ENCODE data around the gene DHRS1. TPM values are rescaled to one million over a fixed set of nuclear protein-coding genes. Genes with fewer than 3 reads are reported as not detected.

The DHRS1 gene
- polyA plus RNA-seq, 2 of the 4 experiments (the other 2 are of a cell fraction), result 15.1 to 17.4 TPM

GRCh38 chr14:24334431-24335291, 35.1 kb upstream of the DHRS1 start, which contains the start of gene ADCY4:
Gene ADCY4 (minus strand): TSS chr14:24335071. CDS start chr14:24334652, 419 bp downstream.
- Histone ChIP-seq H3K4me2 (peak within 1 kb of the TSS; percentile 62), H3K27ac (peak within 1 kb of the TSS in 1 of 2 experiments; percentile 71; a peak in 2 of 6 replicates), H3K9me3 (no peaks in the 10 kb centered on the region), H3K4me3 (no peak within 1 kb of the TSS), H3K4me1 (peaks cover 3% of the 10 kb centered on the region; the same call in 1 of the 3 replicates)
- ChIA-PET POLR2A (interaction anchor here (2.0 kb wide), 1 partner anchor 107 kb away, joined by 8 read pairs; the partner anchor contains the start of gene SDR39U1), CTCF (interaction anchor here (0.6 to 46.6 kb wide), 20 partner anchors 11 to 106 kb away, joined by 3 to 1142 read pairs (median 24); partner anchors contain the start of genes CBLN3, CIDEB, KHNYN and LTB4R)
- ATAC-seq, result no peak
- TF ChIP-seq ZNF302 (CRISPR knock-in tag; IDR thresholded peaks at IDR 0.05) (no peak), HOXB5 (CRISPR knock-in tag; IDR thresholded peaks at IDR 0.05) (no peak), MAFK (IDR thresholded peaks at IDR 0.05; ENCODE audit: partially characterized antibody) (no peak), MAX (IDR thresholded peaks at IDR 0.05) (no peak), MAZ (IDR thresholded peaks at IDR 0.05; ENCODE audit: borderline replicate concordance, low read depth, low read length) (no peak), HES2 (IDR thresholded peaks at IDR 0.05) (no peak), RFX5 (IDR thresholded peaks at IDR 0.05) (no peak), GATA3 (IDR thresholded peaks at IDR 0.05; ENCODE audit: borderline replicate concordance) (no peak)
- TF ChIP-seq, protein P1, sequence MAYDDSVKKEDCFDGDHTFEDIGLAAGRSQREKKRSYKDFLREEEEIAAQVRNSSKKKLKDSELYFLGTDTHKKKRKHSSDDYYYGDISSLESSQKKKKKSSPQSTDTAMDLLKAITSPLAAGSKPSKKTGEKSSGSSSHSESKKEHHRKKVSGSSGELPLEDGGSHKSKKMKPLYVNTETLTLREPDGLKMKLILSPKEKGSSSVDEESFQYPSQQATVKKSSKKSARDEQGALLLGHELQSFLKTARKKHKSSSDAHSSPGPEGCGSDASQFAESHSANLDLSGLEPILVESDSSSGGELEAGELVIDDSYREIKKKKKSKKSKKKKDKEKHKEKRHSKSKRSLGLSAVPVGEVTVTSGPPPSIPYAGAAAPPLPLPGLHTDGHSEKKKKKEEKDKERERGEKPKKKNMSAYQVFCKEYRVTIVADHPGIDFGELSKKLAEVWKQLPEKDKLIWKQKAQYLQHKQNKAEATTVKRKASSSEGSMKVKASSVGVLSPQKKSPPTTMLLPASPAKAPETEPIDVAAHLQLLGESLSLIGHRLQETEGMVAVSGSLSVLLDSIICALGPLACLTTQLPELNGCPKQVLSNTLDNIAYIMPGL (CRISPR knock-in tag; IDR thresholded peaks at IDR 0.05; ENCODE audit: borderline replicate concordance), result no peak
- TF ChIP-seq, protein P2, sequence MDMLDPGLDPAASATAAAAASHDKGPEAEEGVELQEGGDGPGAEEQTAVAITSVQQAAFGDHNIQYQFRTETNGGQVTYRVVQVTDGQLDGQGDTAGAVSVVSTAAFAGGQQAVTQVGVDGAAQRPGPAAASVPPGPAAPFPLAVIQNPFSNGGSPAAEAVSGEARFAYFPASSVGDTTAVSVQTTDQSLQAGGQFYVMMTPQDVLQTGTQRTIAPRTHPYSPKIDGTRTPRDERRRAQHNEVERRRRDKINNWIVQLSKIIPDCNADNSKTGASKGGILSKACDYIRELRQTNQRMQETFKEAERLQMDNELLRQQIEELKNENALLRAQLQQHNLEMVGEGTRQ (IDR thresholded peaks at IDR 0.05), result no peak
- WGBS (ENCODE audit: missing lambda C conversion rate), result 88% methylated on average over 64 of the region's 65 CpGs
- DNase-seq (ENCODE audit: low read depth in 1 of 2, low spot score in 1 of 2), result no peak
- no peak for FAIRE-seq

DNA sequence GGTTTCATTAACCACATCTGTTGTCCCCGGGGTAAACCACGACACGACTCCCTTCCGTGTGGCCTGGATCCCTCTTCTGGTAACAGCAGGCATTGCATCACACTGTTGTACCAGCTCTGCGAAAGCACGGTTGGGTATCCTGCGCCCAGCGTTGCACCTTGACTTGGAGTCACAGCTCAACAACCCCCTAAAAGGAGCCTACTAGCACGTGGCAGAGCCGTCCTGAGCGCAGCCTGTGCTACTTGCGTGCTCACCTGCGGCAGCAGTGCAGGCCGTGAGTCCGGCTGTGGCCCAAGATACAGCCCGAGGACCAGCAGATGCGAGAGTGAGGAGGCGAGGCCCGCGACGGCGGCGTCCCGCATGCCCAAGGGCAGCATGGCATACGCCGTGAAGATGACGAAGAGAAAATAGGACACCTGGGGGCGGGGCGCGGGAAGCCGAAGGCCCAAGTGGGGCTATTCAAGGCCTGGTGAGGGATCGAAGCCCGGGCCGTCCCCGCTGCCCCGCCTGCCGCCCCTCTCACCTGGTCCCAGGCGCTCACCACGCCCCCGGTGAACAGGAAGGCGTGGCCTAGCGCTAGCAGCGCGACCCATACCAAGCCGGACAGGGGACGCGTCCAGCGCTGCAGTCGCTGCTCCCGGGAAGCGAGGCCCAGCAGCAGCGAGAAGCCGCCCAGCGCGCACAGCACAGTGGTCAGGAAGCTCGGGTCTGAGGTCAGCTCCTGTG, 32.9 kb upstream of the DHRS1 start:
- peak; percentile 71 to 93 for DNase-seq (ENCODE audit: low read depth in 1 of 2, low spot score in 1 of 2)
- ChIA-PET CTCF (interaction anchor here (0.7 to 46.6 kb wide), 35 partner anchors 8 to 98 kb away, joined by 3 to 1142 read pairs (median 7); partner anchors contain the start of genes CBLN3, CIDEB, KHNYN and LTB4R), POLR2A (interaction anchor here (1.0 to 3.4 kb wide), 5 partner anchors 98 to 110 kb away, joined by 3 to 66 read pairs (median 8); partner anchors contain the start of genes CBLN3, KHNYN and SDR39U1)
- peak; percentile 71 to 84 for ATAC-seq
- Histone ChIP-seq H3K4me1 (peaks cover 3% of the 10 kb centered on the region; the same call in 1 of the 3 replicates), H3K4me3 (no peak overlapping the region; the same call in 2 of the 3 replicates), H3K27ac (peak overlapping the region in 1 of 2 experiments; percentile 45; a peak in 1 of 6 replicates), H3K9me3 (no peaks in the 10 kb centered on the region), H3K4me2 (peak overlapping the region; percentile 76)
- whole genome bisulfite sequencing (ENCODE audit: missing lambda C conversion rate), result 46% methylated on average over 53 of the region's 56 CpGs
- FAIRE-seq, result no peak
- TF ChIP-seq HES2 (IDR thresholded peaks at IDR 0.05) (no peak), EHMT2 (IDR thresholded peaks at IDR 0.05; ENCODE audit: low read depth) (no peak), BCL3 (IDR thresholded peaks at IDR 0.05) (no peak), KDM5A (IDR thresholded peaks at IDR 0.05) (no peak), BHLHE40 (IDR thresholded peaks at IDR 0.05; ENCODE audit: low read depth, low read length) (no peak), CHD2 (IDR thresholded peaks at IDR 0.05; ENCODE audit: low read length, partially characterized antibody) (no peak), HOXB13 (CRISPR knock-in tag; IDR thresholded peaks at IDR 0.05; ENCODE audit: low read depth) (no peak), MAX (IDR thresholded peaks at IDR 0.05) (peak; percentile 34; the same call in 1 of the 2 replicates), NFE2L2 (conservative IDR thresholded peaks at IDR 0.05; ENCODE audit: low read length) (no peak), CEBPB (IDR thresholded peaks at IDR 0.05) (peak in 1 of 2 experiments; percentile 70; a peak in 3 of 4 replicates), PHF8 (IDR thresholded peaks at IDR 0.05; ENCODE audit: borderline replicate concordance, low read depth) (no peak)
- TF ChIP-seq, protein P1 (CRISPR knock-in tag; IDR thresholded peaks at IDR 0.05; ENCODE audit: borderline replicate concordance), result no peak
- TF ChIP-seq, protein P3, sequence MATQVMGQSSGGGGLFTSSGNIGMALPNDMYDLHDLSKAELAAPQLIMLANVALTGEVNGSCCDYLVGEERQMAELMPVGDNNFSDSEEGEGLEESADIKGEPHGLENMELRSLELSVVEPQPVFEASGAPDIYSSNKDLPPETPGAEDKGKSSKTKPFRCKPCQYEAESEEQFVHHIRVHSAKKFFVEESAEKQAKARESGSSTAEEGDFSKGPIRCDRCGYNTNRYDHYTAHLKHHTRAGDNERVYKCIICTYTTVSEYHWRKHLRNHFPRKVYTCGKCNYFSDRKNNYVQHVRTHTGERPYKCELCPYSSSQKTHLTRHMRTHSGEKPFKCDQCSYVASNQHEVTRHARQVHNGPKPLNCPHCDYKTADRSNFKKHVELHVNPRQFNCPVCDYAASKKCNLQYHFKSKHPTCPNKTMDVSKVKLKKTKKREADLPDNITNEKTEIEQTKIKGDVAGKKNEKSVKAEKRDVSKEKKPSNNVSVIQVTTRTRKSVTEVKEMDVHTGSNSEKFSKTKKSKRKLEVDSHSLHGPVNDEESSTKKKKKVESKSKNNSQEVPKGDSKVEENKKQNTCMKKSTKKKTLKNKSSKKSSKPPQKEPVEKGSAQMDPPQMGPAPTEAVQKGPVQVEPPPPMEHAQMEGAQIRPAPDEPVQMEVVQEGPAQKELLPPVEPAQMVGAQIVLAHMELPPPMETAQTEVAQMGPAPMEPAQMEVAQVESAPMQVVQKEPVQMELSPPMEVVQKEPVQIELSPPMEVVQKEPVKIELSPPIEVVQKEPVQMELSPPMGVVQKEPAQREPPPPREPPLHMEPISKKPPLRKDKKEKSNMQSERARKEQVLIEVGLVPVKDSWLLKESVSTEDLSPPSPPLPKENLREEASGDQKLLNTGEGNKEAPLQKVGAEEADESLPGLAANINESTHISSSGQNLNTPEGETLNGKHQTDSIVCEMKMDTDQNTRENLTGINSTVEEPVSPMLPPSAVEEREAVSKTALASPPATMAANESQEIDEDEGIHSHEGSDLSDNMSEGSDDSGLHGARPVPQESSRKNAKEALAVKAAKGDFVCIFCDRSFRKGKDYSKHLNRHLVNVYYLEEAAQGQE (IDR thresholded peaks at IDR 0.05), result no peak

Data from A549 (cell line).